HepG2 (cell line): Measurements from ENCODE around the gene RBM19. TPM values are rescaled to one million over a fixed set of nuclear protein-coding genes. Genes with fewer than 3 reads are reported as not detected.
A peak's percentile ranks its signal among the peaks of the same experiment; 100 is the strongest.

ENCODE experiments used
- BCL6 ChIP-seq: IDR thresholded peaks from 2 replicates; pipeline ENCODE4 v1.6.1; 2016; ENCODE audit warnings: missing genetic modification reagents, missing compliant biosample characterization
- CCDC6 ChIP-seq: sonication (generic); formaldehyde crosslinking; IDR thresholded peaks from 2 replicates; pipeline ENCODE4 v1.8.1; 2022; ENCODE audit warnings: mild to moderate bottlenecking, missing genetic modification reagents, moderate library complexity
- CHD4 ChIP-seq: fragments of 200-600 bp; sonication (generic); IDR thresholded peaks from 2 replicates; pipeline ENCODE4 v1.7.0; 2017; ENCODE audit warnings: mild to moderate bottlenecking, low read length, borderline replicate concordance
- GTF3A ChIP-seq: sonication (generic); formaldehyde crosslinking; conservative IDR thresholded peaks from 2 replicates; pipeline ENCODE4 v1.4.0; 2020; ENCODE audit warnings: mild to moderate bottlenecking, missing genetic modification reagents
- JUNB ChIP-seq: sonication (generic); formaldehyde crosslinking; IDR thresholded peaks from 2 replicates; pipeline ENCODE4 v1.8.0; 2022; ENCODE audit warnings: missing genetic modification reagents, mild to moderate bottlenecking, borderline replicate concordance
- MAZ ChIP-seq, 2 experiments: sonication (generic) in 1 of 2; formaldehyde crosslinking in 1 of 2; IDR thresholded peaks; 2 replicates each; pipeline versions ENCODE4 v1.5.0 to v1.6.1; 2012 to 2020; ENCODE audit warnings: low read depth in 2 of 2, mild to moderate bottlenecking in 2 of 2, borderline replicate concordance in 1 of 2, improper control_type of control experiment in 1 of 2, low read length in 1 of 2, missing genetic modification reagents in 1 of 2, moderate library complexity in 1 of 2
- MEIS2 ChIP-seq: sonication (generic); formaldehyde crosslinking; IDR thresholded peaks from 2 replicates; pipeline ENCODE4 v1.9.0; 2021; ENCODE audit warnings: mild to moderate bottlenecking, missing genetic modification reagents
- PAF1 ChIP-seq: IDR thresholded peaks from 2 replicates; pipeline ENCODE4 v1.6.1; 2016; ENCODE audit warnings: missing genetic modification reagents, missing compliant biosample characterization
- PHF20 ChIP-seq: sonication (generic); formaldehyde crosslinking; IDR thresholded peaks from 2 replicates; pipeline ENCODE4 v1.5.0; 2020; ENCODE audit warnings: mild to moderate bottlenecking, missing genetic modification reagents
- SALL2 ChIP-seq: sonication (generic); formaldehyde crosslinking; IDR thresholded peaks from 2 replicates; pipeline ENCODE4 v1.8.1; 2023; ENCODE audit warnings: mild to moderate bottlenecking, missing genetic modification reagents, inconsistent platforms
- SIN3A ChIP-seq: IDR thresholded peaks from 2 replicates; pipeline ENCODE4 v1.6.1; 2011; ENCODE audit warnings: low read depth, mild to moderate bottlenecking, control low read depth, low read length, borderline replicate concordance
- YY1 ChIP-seq: IDR thresholded peaks from 2 replicates; pipeline ENCODE4 v1.6.1; 2011; ENCODE audit warnings: low read length, low read depth, moderate library complexity, mild to moderate bottlenecking; ENCODE audit not compliant: insufficient read depth, insufficient replicate concordance
- ZNF3 ChIP-seq: IDR thresholded peaks from 2 replicates; pipeline ENCODE4 v1.7.0; 2017; ENCODE audit warnings: inconsistent platforms
- ZNF562 ChIP-seq: sonication (generic); formaldehyde crosslinking; IDR thresholded peaks from 2 replicates; pipeline ENCODE4 v1.8.0; 2022; ENCODE audit warnings: missing genetic modification reagents, borderline replicate concordance
- ZNF782 ChIP-seq: sonication (generic); formaldehyde crosslinking; IDR thresholded peaks from 2 replicates; pipeline ENCODE4 v1.4.0; 2020; ENCODE audit warnings: missing genetic modification reagents, mild to moderate bottlenecking, borderline replicate concordance
- polyA plus RNA-seq, 8 experiments: library from polyadenylated mRNA; depleted of rRNA in 3 of 8; stranded (reverse) in 7 of 8; unstranded in 1 of 8; fragments of >200 nt; fragmentation: Illumina TruSeq in 4 of 8; extraction: Trizol in 4 of 8; gene quantifications; 2 replicates each; pipeline versions ENCODE4 v1.2.1 to v1.2.3, GENCODE V29; 2011 to 2016; ENCODE audit warnings: low read depth in 4 of 8, missing spikeins in 1 of 8, mixed read lengths in 1 of 8; ENCODE audit not compliant: insufficient read depth in 1 of 8
- total RNA-seq, 5 experiments: library from RNA; depleted of rRNA; stranded (reverse); fragments of >200 nt; fragmentation: Illumina TruSeq; extraction: Trizol; gene quantifications; 2 replicates each; pipeline ENCODE4 v1.2.3, GENCODE V29; 2016; ENCODE audit warnings: low read depth in 1 of 5
- TF ChIP-seq, protein P1 (sequence below), 2 experiments: sonication (generic) in 1 of 2; formaldehyde crosslinking in 1 of 2; IDR thresholded peaks; 2 replicates each; pipeline versions ENCODE4 v1.4.0 to v1.6.1; 2016 to 2020; ENCODE audit warnings: borderline replicate concordance in 1 of 2, low read depth in 1 of 2, mild to moderate bottlenecking in 1 of 2, missing genetic modification reagents in 1 of 2
- TF ChIP-seq, protein P2 (sequence below): sonication (generic); formaldehyde crosslinking; IDR thresholded peaks from 2 replicates; pipeline ENCODE4 v1.5.0; 2020; ENCODE audit warnings: missing genetic modification reagents
- TF ChIP-seq, protein P3 (sequence below): sonication (generic); formaldehyde crosslinking; IDR thresholded peaks from 2 replicates; pipeline ENCODE4 v1.8.0; 2022; ENCODE audit warnings: missing genetic modification reagents, low read depth, mild to moderate bottlenecking, borderline replicate concordance
- TF ChIP-seq, protein P4 (sequence below): sonication (generic); formaldehyde crosslinking; conservative IDR thresholded peaks from 2 replicates; pipeline ENCODE4 v1.4.0; 2020; ENCODE audit warnings: missing genetic modification reagents
- TF ChIP-seq, protein P5 (sequence below): sonication (generic); formaldehyde crosslinking; IDR thresholded peaks from 2 replicates; pipeline ENCODE4 v1.4.0; 2020; ENCODE audit warnings: mild to moderate bottlenecking, missing genetic modification reagents

RBM19 gene
- total and polyA plus RNA-seq, 2 of the 13 experiments (the other 11 are each of a cell fraction or from before 2014, with no cell fraction given): 19.3 to 32.2 TPM

DNA sequence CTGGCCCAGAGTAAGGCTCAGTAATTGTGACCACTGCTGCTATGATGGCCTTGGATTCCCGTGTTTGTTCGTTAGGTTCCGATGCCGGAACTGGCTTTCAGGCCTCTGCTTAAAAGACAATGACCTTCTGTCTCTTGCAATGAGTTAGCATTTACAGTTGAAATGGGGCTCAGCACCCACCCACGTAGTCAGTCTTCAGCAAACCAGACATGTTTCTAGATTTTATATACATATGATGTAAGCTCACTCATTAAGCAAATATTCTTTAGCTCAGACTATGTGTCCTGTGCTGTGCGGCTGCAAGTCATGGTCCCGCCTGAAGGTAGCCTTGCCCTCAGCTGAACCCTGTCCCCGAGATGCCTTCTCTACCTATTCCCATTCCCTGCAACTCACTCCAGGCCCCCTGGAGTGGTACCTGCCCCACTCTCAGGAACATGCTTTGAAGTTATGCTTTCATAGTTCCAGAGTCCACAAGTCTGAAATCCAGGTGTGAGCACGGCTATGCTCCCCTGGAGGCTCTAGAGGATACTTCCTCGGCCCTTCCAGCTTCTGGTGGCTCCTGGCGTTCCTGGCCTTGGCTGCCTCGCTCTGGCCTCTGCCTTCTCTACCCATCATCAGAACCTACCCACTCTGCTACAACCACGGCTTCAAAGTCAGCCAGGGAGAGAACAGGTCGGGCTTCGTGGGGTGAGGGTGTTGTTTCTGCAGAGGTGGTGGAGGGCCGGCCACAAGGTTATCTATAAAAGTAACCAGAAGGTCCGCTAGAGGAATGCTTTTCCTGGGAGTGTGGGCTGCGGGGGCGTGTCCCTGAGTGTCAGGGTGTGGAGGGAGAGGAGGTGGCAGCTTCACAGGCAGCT, 157.8 kb downstream of the RBM19 start (continued):
- TF ChIP-seq, protein P1, sequence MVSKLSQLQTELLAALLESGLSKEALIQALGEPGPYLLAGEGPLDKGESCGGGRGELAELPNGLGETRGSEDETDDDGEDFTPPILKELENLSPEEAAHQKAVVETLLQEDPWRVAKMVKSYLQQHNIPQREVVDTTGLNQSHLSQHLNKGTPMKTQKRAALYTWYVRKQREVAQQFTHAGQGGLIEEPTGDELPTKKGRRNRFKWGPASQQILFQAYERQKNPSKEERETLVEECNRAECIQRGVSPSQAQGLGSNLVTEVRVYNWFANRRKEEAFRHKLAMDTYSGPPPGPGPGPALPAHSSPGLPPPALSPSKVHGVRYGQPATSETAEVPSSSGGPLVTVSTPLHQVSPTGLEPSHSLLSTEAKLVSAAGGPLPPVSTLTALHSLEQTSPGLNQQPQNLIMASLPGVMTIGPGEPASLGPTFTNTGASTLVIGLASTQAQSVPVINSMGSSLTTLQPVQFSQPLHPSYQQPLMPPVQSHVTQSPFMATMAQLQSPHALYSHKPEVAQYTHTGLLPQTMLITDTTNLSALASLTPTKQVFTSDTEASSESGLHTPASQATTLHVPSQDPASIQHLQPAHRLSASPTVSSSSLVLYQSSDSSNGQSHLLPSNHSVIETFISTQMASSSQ (IDR thresholded peaks at IDR 0.05; ENCODE audit: low read depth): no peak
- TF ChIP-seq, protein P1 (CRISPR knock-in tag; IDR thresholded peaks at IDR 0.05; ENCODE audit: borderline replicate concordance): no peak
- TF ChIP-seq ZNF562 (CRISPR knock-in tag) (no peak), MAZ (IDR thresholded peaks at IDR 0.05; ENCODE audit: borderline replicate concordance, low read depth, low read length) (no peak), MAZ (CRISPR knock-in tag; IDR thresholded peaks at IDR 0.05; ENCODE audit: low read depth) (no peak), PAF1 (CRISPR knock-in tag) (no peak), CCDC6 (CRISPR knock-in tag) (no peak), YY1 (no peak), ZNF3 (CRISPR knock-in tag) (no peak), MEIS2 (CRISPR knock-in tag) (no peak), JUNB (CRISPR knock-in tag) (no peak), BCL6 (CRISPR knock-in tag) (peak; percentile 28; the same call in 1 of the 2 replicates), SALL2 (no peak), PHF20 (CRISPR knock-in tag) (no peak), SIN3A (no peak), GTF3A (no peak), ZNF782 (CRISPR knock-in tag) (no peak), CHD4 (no peak; the same call in 1 of the 2 replicates)
- TF ChIP-seq, protein P2, sequence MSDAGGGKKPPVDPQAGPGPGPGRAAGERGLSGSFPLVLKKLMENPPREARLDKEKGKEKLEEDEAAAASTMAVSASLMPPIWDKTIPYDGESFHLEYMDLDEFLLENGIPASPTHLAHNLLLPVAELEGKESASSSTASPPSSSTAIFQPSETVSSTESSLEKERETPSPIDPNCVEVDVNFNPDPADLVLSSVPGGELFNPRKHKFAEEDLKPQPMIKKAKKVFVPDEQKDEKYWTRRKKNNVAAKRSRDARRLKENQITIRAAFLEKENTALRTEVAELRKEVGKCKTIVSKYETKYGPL: no peak
- TF ChIP-seq, protein P3, sequence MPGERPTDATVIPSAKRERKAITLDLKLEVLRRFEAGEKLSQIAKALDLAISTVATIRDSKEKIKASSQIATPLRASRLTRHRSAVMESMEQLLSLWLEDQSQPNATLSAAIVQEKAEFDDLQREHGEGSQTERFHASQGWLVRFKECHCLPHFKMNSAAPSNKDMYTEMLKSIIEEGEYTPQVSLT: no peak
- TF ChIP-seq, protein P4, sequence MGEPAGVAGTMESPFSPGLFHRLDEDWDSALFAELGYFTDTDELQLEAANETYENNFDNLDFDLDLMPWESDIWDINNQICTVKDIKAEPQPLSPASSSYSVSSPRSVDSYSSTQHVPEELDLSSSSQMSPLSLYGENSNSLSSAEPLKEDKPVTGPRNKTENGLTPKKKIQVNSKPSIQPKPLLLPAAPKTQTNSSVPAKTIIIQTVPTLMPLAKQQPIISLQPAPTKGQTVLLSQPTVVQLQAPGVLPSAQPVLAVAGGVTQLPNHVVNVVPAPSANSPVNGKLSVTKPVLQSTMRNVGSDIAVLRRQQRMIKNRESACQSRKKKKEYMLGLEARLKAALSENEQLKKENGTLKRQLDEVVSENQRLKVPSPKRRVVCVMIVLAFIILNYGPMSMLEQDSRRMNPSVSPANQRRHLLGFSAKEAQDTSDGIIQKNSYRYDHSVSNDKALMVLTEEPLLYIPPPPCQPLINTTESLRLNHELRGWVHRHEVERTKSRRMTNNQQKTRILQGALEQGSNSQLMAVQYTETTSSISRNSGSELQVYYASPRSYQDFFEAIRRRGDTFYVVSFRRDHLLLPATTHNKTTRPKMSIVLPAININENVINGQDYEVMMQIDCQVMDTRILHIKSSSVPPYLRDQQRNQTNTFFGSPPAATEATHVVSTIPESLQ (CRISPR knock-in tag): no peak
- TF ChIP-seq, protein P5, sequence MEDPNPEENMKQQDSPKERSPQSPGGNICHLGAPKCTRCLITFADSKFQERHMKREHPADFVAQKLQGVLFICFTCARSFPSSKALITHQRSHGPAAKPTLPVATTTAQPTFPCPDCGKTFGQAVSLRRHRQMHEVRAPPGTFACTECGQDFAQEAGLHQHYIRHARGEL (CRISPR knock-in tag): no peak
